IPS DF 19.7 (cell line): ENCODE data around the gene RPN1.

Source experiments
- DNase-seq: peaks from one replicate; pipeline ENCODE4 v3.0.0-alpha.2; 2013; ENCODE audit warnings: low read depth, low spot score

Gene RPN1

GRCh38 chr3:128578346-128578745 lies 72.3 kb downstream of the RPN1 start:
- no peak for DNase-seq

- no peak for DNase-seq
Observed at GRCh38 chr3:128577711-128578110, 72.9 kb downstream of the RPN1 start.

GRCh38 chr3:128576290-128576689 lies 74.3 kb downstream of the RPN1 start:
- no peak for DNase-seq

GRCh38 chr3:128575777-128576176 lies 74.8 kb downstream of the RPN1 start:
- DNase-seq = no peak

- no peak for DNase-seq
Observed at GRCh38 chr3:128573707-128574162, 76.9 kb downstream of the RPN1 start.

- DNase-seq = no peak
Observed at GRCh38 chr3:128573160-128573559, 77.5 kb downstream of the RPN1 start.

- no peak for DNase-seq
Observed at GRCh38 chr3:128572644-128573105, 77.9 kb downstream of the RPN1 start.

- DNase-seq = no peak
Observed at GRCh38 chr3:128572013-128572412, 78.6 kb downstream of the RPN1 start.
